ENCODE data around the gene RANBP17. TPM values are rescaled to one million over a fixed set of nuclear protein-coding genes. Genes with fewer than 3 reads are reported as not detected.

RANBP17 gene
- total and polyA plus RNA-seq, 2 donors (not counting 1 experiment from before 2014, with no cell fraction given): 3.1 to 3.5 TPM

GRCh38 chr5:171318026-171318425 lies 456.2 kb downstream of the RANBP17 start:
- Histone ChIP-seq H4K20me1 (ENCODE audit: control insufficient read depth, extremely low read depth, insufficient read depth, low read length) (no peaks in the 10 kb centered on the region), H3K9ac (ENCODE audit: insufficient read depth, low read length) (no peak overlapping the region), H3K4me1 (ENCODE audit: control insufficient read depth, extremely low read depth, insufficient read depth, low read length) (no peaks in the 10 kb centered on the region), H3K9me3 (ENCODE audit: control insufficient read depth, insufficient read depth, low read depth, low read length) (no peaks in the 10 kb centered on the region), H3K36me3 (ENCODE audit: control insufficient read depth, insufficient read depth, low read length) (no peaks in the 10 kb centered on the region), H3K4me2 (ENCODE audit: extremely low read depth, insufficient read depth, low read length) (no peak overlapping the region), H3K79me2 (ENCODE audit: control insufficient read depth, insufficient read depth, low read length) (no peaks in the 10 kb centered on the region), H3K4me3 (replicated peaks in 1 of 4; ENCODE audit: control extremely low read depth in 1 of 4, insufficient read depth in 1 of 4, low read depth in 3 of 4, low read length in 4 of 4) (no peak overlapping the region), H3K27me3 (ENCODE audit: control insufficient read depth, insufficient read depth, low read length) (peaks cover 61% of the 10 kb centered on the region), H3K27ac (ENCODE audit: insufficient read depth, low read length) (no peak overlapping the region), H2AFZ (ENCODE audit: low read length) (no peak overlapping the region)
- no peak for TF ChIP-seq EZH2 (IDR thresholded peaks at IDR 0.05; ENCODE audit: low read length, missing control alignments)
- TF ChIP-seq CTCF (conservative IDR thresholded peaks at IDR 0.05 in 1 of 2, IDR thresholded peaks at IDR 0.05 in 1 of 2; ENCODE audit: low read depth in 1 of 2, low read length in 2 of 2): no peak
- DNase-seq (ENCODE audit: low read depth in 2 of 2): no peak

GRCh38 chr5:171321447-171321846 lies 459.6 kb downstream of the RANBP17 start:
- no peaks in the 10 kb centered on the region for H3K36me3 ChIP-seq (ENCODE audit: control insufficient read depth, insufficient read depth, low read length)
- H3K4me3 ChIP-seq (replicated peaks in 1 of 4; ENCODE audit: control extremely low read depth in 1 of 4, insufficient read depth in 1 of 4, low read depth in 3 of 4, low read length in 4 of 4): no peak overlapping the region
- no peaks in the 10 kb centered on the region for H4K20me1 ChIP-seq (ENCODE audit: control insufficient read depth, extremely low read depth, insufficient read depth, low read length)
- no peak overlapping the region for H3K4me2 ChIP-seq (ENCODE audit: extremely low read depth, insufficient read depth, low read length)
- no peaks in the 10 kb centered on the region for H3K9me3 ChIP-seq (ENCODE audit: control insufficient read depth, insufficient read depth, low read depth, low read length)
- peaks cover 45% of the 10 kb centered on the region for H3K27me3 ChIP-seq (ENCODE audit: control insufficient read depth, insufficient read depth, low read length)
- no peak for DNase-seq (ENCODE audit: low read depth in 2 of 2)
- no peak overlapping the region for H3K27ac ChIP-seq (ENCODE audit: insufficient read depth, low read length)
- TF ChIP-seq CTCF (conservative IDR thresholded peaks at IDR 0.05 in 1 of 2, IDR thresholded peaks at IDR 0.05 in 1 of 2; ENCODE audit: low read depth in 1 of 2, low read length in 2 of 2) (no peak), EZH2 (IDR thresholded peaks at IDR 0.05; ENCODE audit: low read length, missing control alignments) (no peak)
- no peak overlapping the region for H3K9ac ChIP-seq (ENCODE audit: insufficient read depth, low read length)
- no peaks in the 10 kb centered on the region for H3K4me1 ChIP-seq (ENCODE audit: control insufficient read depth, extremely low read depth, insufficient read depth, low read length)
- H2AFZ ChIP-seq (ENCODE audit: low read length): no peak overlapping the region
- H3K79me2 ChIP-seq (ENCODE audit: control insufficient read depth, insufficient read depth, low read length): no peaks in the 10 kb centered on the region

- Histone ChIP-seq H3K27ac (ENCODE audit: insufficient read depth, low read length) (no peak overlapping the region), H3K27me3 (ENCODE audit: control insufficient read depth, insufficient read depth, low read length) (peaks cover 35% of the 10 kb centered on the region)
Measured at GRCh38 chr5:171322527-171322926, 460.7 kb downstream of the RANBP17 start.

More at GRCh38 chr5:171322527-171322926, 460.7 kb downstream of the RANBP17 start:
- Histone ChIP-seq H3K4me2 (ENCODE audit: extremely low read depth, insufficient read depth, low read length) (no peak overlapping the region), H3K79me2 (ENCODE audit: control insufficient read depth, insufficient read depth, low read length) (no peaks in the 10 kb centered on the region), H3K36me3 (ENCODE audit: control insufficient read depth, insufficient read depth, low read length) (no peaks in the 10 kb centered on the region), H3K9ac (ENCODE audit: insufficient read depth, low read length) (no peak overlapping the region), H4K20me1 (ENCODE audit: control insufficient read depth, extremely low read depth, insufficient read depth, low read length) (no peaks in the 10 kb centered on the region), H3K9me3 (ENCODE audit: control insufficient read depth, insufficient read depth, low read depth, low read length) (no peaks in the 10 kb centered on the region), H3K4me1 (ENCODE audit: control insufficient read depth, extremely low read depth, insufficient read depth, low read length) (no peaks in the 10 kb centered on the region), H2AFZ (ENCODE audit: low read length) (no peak overlapping the region), H3K4me3 (replicated peaks in 1 of 4; ENCODE audit: control extremely low read depth in 1 of 4, insufficient read depth in 1 of 4, low read depth in 3 of 4, low read length in 4 of 4) (no peak overlapping the region)
- DNase-seq (ENCODE audit: low read depth in 2 of 2): no peak
- TF ChIP-seq CTCF (conservative IDR thresholded peaks at IDR 0.05 in 1 of 2, IDR thresholded peaks at IDR 0.05 in 1 of 2; ENCODE audit: low read depth in 1 of 2, low read length in 2 of 2) (no peak), EZH2 (IDR thresholded peaks at IDR 0.05; ENCODE audit: low read length, missing control alignments) (no peak)

All from fibroblast of lung (primary cell).